IMR-90 (cell line): ENCODE measurements around the gene CELA3A. TPM values are rescaled to one million over a fixed set of nuclear protein-coding genes. Genes with fewer than 3 reads are reported as not detected.

Source experiments
- ATAC-seq: fragments of 200-7000 bp; cut with Tn5 transposase; 2 replicates; pipeline ENCODE4 v1.9.1; 2020; ENCODE audit warnings: low read depth, mild to moderate bottlenecking, moderate library complexity
- BruUV-seq: library from RNA; stranded (reverse); fragments of 400-500 nt; replicated peaks from 2 replicates; lab custom pipeline; 2021; lab: Mats Ljungman, UMichigan
- CTCF ChIA-PET: fragments of 300-600 bp; formaldehyde crosslinking; extraction: SDS; loops from one replicate; lab custom pipeline; 2021; ENCODE audit warnings: antibody characterized with exemption; lab: Yijun Ruan, JAX
- POLR2A ChIA-PET: fragments of 300-600 bp; sonication (Branson Sonifier 250); formaldehyde crosslinking; loops from one replicate; lab custom pipeline; 2022; ENCODE audit warnings: antibody characterized with exemption; ENCODE audit not compliant: unreplicated experiment; lab: Charles Lee
- DNase-seq: peaks from one replicate; pipeline ENCODE4 v3.0.0; 2013
- H2AFZ ChIP-seq: replicated peaks from 2 replicates; pipeline ENCODE3; 2013; ENCODE audit warnings: low read length, mild to moderate bottlenecking; ENCODE audit not compliant: poor library complexity
- H2AK5ac ChIP-seq: 2 replicates; pipeline ENCODE4 v1.6.1; 2013; ENCODE audit warnings: low read depth, low read length, inconsistent platforms
- H2AK9ac ChIP-seq: replicated peaks from 2 replicates; pipeline ENCODE3; 2013; ENCODE audit warnings: mild to moderate bottlenecking, low read depth, low read length, moderate library complexity; ENCODE audit not compliant: poor library complexity
- H2BK120ac ChIP-seq: 2 replicates; pipeline ENCODE4 v1.6.1; 2013; ENCODE audit warnings: low read depth, low read length, inconsistent platforms
- H2BK15ac ChIP-seq: 3 replicates; pipeline ENCODE4 v1.6.1; 2013; ENCODE audit warnings: low read depth, low read length, inconsistent platforms
- H2BK20ac ChIP-seq: 2 replicates; pipeline ENCODE4 v1.6.1; 2013; ENCODE audit warnings: low read depth, mild to moderate bottlenecking, inconsistent platforms, low read length, moderate library complexity
- H2BK5ac ChIP-seq: 2 replicates; pipeline ENCODE4 v1.6.1; 2013; ENCODE audit warnings: mild to moderate bottlenecking, low read depth, low read length, inconsistent platforms; ENCODE audit not compliant: poor library complexity, severe bottlenecking
- H3K14ac ChIP-seq: replicated peaks from 2 replicates; pipeline ENCODE4 v1.6.1; 2013; ENCODE audit warnings: low read depth, low read length, inconsistent platforms
- H3K18ac ChIP-seq: 2 replicates; pipeline ENCODE4 v1.6.1; 2013; ENCODE audit warnings: low read depth, low read length, control low read depth
- H3K23ac ChIP-seq: 2 replicates; pipeline ENCODE4 v1.6.1; 2013; ENCODE audit warnings: low read depth, low read length, inconsistent platforms
- H3K27ac ChIP-seq: 2 replicates; pipeline ENCODE4 v1.5.1; 2013; ENCODE audit warnings: mild to moderate bottlenecking, control low read depth, low read length; ENCODE audit not compliant: insufficient read depth
- H3K27me3 ChIP-seq: 2 replicates; pipeline ENCODE4 v1.6.1; 2013; ENCODE audit warnings: low read length; ENCODE audit not compliant: control insufficient read depth, insufficient read depth
- H3K36me3 ChIP-seq: 2 replicates; pipeline ENCODE4 v1.6.1; 2013; ENCODE audit warnings: low read length, mixed read lengths; ENCODE audit not compliant: control insufficient read depth, insufficient read depth
- H3K4ac ChIP-seq: 2 replicates; pipeline ENCODE4 v1.6.1; 2013; ENCODE audit warnings: low read depth, low read length, inconsistent platforms
- H3K4me1 ChIP-seq: 2 replicates; pipeline ENCODE4 v1.6.1; 2013; ENCODE audit warnings: low read length, mixed read lengths; ENCODE audit not compliant: control insufficient read depth, insufficient read depth
- H3K4me2 ChIP-seq: 2 replicates; pipeline ENCODE4 v1.6.1; 2013; ENCODE audit warnings: low read depth, mild to moderate bottlenecking, control low read depth, low read length, moderate library complexity
- H3K4me3 ChIP-seq: 2 replicates; pipeline ENCODE4 v1.5.1; 2013; ENCODE audit warnings: low read depth, mild to moderate bottlenecking, control low read depth, low read length, moderate library complexity; ENCODE audit not compliant: insufficient read depth
- H3K56ac ChIP-seq: 2 replicates; pipeline ENCODE4 v1.6.1; 2013; ENCODE audit warnings: low read length, inconsistent platforms; ENCODE audit not compliant: insufficient read depth; ENCODE audit errors: extremely low read depth
- H3K79me1 ChIP-seq, 2 experiments: 2 replicates each; pipeline ENCODE4 v1.6.1; 2013; ENCODE audit warnings: low read length in 2 of 2, inconsistent platforms in 1 of 2, low read depth in 1 of 2
- H3K9ac ChIP-seq: 2 replicates; pipeline ENCODE4 v1.6.1; 2013; ENCODE audit warnings: low read depth, low read length, control low read depth
- H3K9me1 ChIP-seq: 2 replicates; pipeline ENCODE4 v1.6.1; 2013; ENCODE audit warnings: low read length, inconsistent platforms; ENCODE audit not compliant: insufficient read depth
- H3K9me3 ChIP-seq: 2 replicates; pipeline ENCODE4 v1.6.1; 2013; ENCODE audit warnings: low read length; ENCODE audit not compliant: control insufficient read depth, insufficient read depth
- H4K20me1 ChIP-seq: 2 replicates; pipeline ENCODE4 v1.6.1; 2013; ENCODE audit warnings: low read length, inconsistent platforms; ENCODE audit not compliant: insufficient read depth
- H4K5ac ChIP-seq: 2 replicates; pipeline ENCODE4 v1.6.1; 2013; ENCODE audit warnings: mild to moderate bottlenecking, low read depth, low read length, control low read depth
- H4K8ac ChIP-seq, 2 experiments: 2 replicates each; pipeline ENCODE4 v1.6.1; 2013; ENCODE audit warnings: low read depth in 2 of 2, low read length in 2 of 2, control low read depth in 1 of 2, inconsistent platforms in 1 of 2
- H4K91ac ChIP-seq: 2 replicates; pipeline ENCODE4 v1.6.1; 2013; ENCODE audit warnings: low read depth, low read length, inconsistent platforms; ENCODE audit not compliant: insufficient read depth
- BHLHE40 ChIP-seq: fragments of 150-350 bp; IDR thresholded peaks from 2 replicates; pipeline ENCODE4 v1.6.1; 2016; ENCODE audit warnings: mild to moderate bottlenecking, low read depth, low read length
- CEBPB ChIP-seq: IDR thresholded peaks from 2 replicates; pipeline ENCODE4 v1.6.1; 2012; ENCODE audit warnings: low read depth, low read length, improper control_type of control experiment
- CHD1 ChIP-seq: IDR thresholded peaks from 2 replicates; pipeline ENCODE4 v1.6.1; 2012; ENCODE audit warnings: low read depth, low read length, improper control_type of control experiment
- ELK1 ChIP-seq: fragments of 150-350 bp; IDR thresholded peaks from 2 replicates; pipeline ENCODE4 v1.6.1; 2016; ENCODE audit warnings: low read depth, mild to moderate bottlenecking, low read length, moderate library complexity, borderline replicate concordance
- FOS ChIP-seq: fragments of 150-350 bp; IDR thresholded peaks from 2 replicates; pipeline ENCODE4 v1.6.1; 2016; ENCODE audit warnings: low read depth, low read length
- MAFK ChIP-seq: IDR thresholded peaks from 2 replicates; pipeline ENCODE4 v1.6.1; 2012; ENCODE audit warnings: low read depth, low read length, improper control_type of control experiment
- MAZ ChIP-seq: IDR thresholded peaks from 2 replicates; pipeline ENCODE4 v1.6.1; 2012; ENCODE audit warnings: low read depth, mild to moderate bottlenecking, low read length, improper control_type of control experiment, moderate library complexity, borderline replicate concordance
- MXI1 ChIP-seq: IDR thresholded peaks from 2 replicates; pipeline ENCODE4 v1.6.1; 2012; ENCODE audit warnings: low read depth, mild to moderate bottlenecking, low read length, moderate library complexity, borderline replicate concordance
- NFE2L2 ChIP-seq: fragments of 150-350 bp; IDR thresholded peaks from 2 replicates; pipeline ENCODE4 v1.6.1; 2016; ENCODE audit warnings: low read depth, mild to moderate bottlenecking, low read length
- POLR2A ChIP-seq: IDR thresholded peaks from 2 replicates; pipeline ENCODE4 v1.6.1; 2012; ENCODE audit warnings: mild to moderate bottlenecking, low read depth, low read length
- RAD21 ChIP-seq: IDR thresholded peaks from 2 replicates; pipeline ENCODE4 v1.6.1; 2012; ENCODE audit warnings: low read length, improper control_type of control experiment
- RCOR1 ChIP-seq: IDR thresholded peaks from 2 replicates; pipeline ENCODE4 v1.6.1; 2012; ENCODE audit warnings: mild to moderate bottlenecking, low read length, improper control_type of control experiment; ENCODE audit not compliant: insufficient replicate concordance
- RFX5 ChIP-seq: IDR thresholded peaks from 2 replicates; pipeline ENCODE4 v1.8.0; 2012; ENCODE audit warnings: low read depth, mild to moderate bottlenecking, low read length, moderate library complexity
- SMC3 ChIP-seq: fragments of 150-350 bp; IDR thresholded peaks from 2 replicates; pipeline ENCODE4 v1.6.1; 2016; ENCODE audit warnings: low read depth, mild to moderate bottlenecking, antibody characterized with exemption, low read length, moderate library complexity
- WGBS, 2 experiments: methylation state at CpG; one replicate each; pipeline versions ENCODE4 v1.1.5 to v1.1.7; 2013; ENCODE audit warnings: missing lambda C conversion rate in 2 of 2; ENCODE audit not compliant: insufficient read length in 1 of 2; ENCODE audit errors: extremely low coverage in 2 of 2; 5-methylcytosine and 5-hydroxymethylcytosine counted together
- dilution Hi-C: fragments of 300-500 bp; cut with HindIII; formaldehyde crosslinking; loops from one replicate; pipeline ENCODE4 v1.14.3; 2018; ENCODE audit warnings: low sequenced_read_pairs; ENCODE audit not compliant: unreplicated experiment
- in situ Hi-C: fragments of 300-500 bp; cut with MboI; formaldehyde crosslinking; loops from 3 replicates; pipeline ENCODE4 v1.14.3; 2019; ENCODE audit warnings: low sequenced_read_pairs, inconsistent platforms, mixed read lengths
- intact Hi-C: fragments of 100-400 bp; cut with micrococcal nuclease; formaldehyde crosslinking; loops from 2 replicates; pipeline ENCODE4 v1.10.0; 2022
- polyA plus RNA-seq, 3 experiments: library from polyadenylated mRNA; depleted of rRNA; stranded (reverse); fragments of >200 nt; gene quantifications; 2 replicates each; pipeline ENCODE4 v1.2.3, GENCODE V29; 2012; ENCODE audit warnings: low replicate concordance in 1 of 3
- total RNA-seq: library from RNA; depleted of rRNA; stranded (reverse); fragments of >200 nt; gene quantifications from 2 replicates; pipeline ENCODE4 v1.2.3, GENCODE V29; 2012
- TF ChIP-seq, protein P1 (sequence below): fragments of 150-350 bp; IDR thresholded peaks from 2 replicates; pipeline ENCODE4 v1.6.1; 2017; ENCODE audit warnings: mild to moderate bottlenecking, antibody characterized with exemption, low read length, low read depth
- TF ChIP-seq, protein P2 (sequence below): conservative IDR thresholded peaks from 2 replicates; pipeline ENCODE4 v1.5.1; 2012; ENCODE audit warnings: mild to moderate bottlenecking, low read depth, low read length, improper control_type of control experiment

The CELA3A gene
- total and polyA plus RNA-seq, 2 of the 4 experiments (the other 2 are of a cell fraction), result not detected

DNA sequence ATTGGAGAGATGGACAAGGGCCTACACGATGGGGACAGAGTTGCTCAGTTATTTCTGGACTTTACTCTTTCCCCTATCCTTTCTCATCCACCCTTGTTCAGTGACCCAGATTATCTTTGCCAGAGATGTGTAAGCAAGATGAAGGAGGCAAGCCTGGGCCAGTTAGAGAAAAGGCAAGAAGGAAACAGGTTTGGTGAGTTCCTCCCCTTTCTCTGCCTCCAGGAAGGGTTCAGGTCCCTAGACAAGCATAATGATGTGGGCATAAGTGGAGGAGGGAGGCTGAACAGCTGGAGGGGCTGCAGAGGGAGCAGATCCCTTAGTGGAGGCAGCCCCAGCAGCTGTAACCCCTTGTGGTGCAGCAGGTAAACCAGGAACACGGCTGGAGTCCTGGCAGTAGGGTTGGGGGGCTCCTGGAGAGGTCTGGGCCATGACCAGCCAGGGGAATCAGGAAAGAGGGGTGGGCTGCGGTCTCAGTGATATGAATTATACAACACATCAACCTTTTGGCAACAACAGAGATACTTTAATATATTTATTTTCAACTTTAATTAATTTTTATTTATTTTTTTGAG is 41.8 kb downstream of the CELA3A start:
- H2AK9ac ChIP-seq, result no peak overlapping the region
- no peaks in the 10 kb centered on the region; the same call in 1 of the 2 replicates for H3K9me3 ChIP-seq
- no TSS peak for BruUV-seq
- intact Hi-C loops (no loop called here), dilution Hi-C loops (no loop called here), in situ Hi-C loops (no loop called here)
- H4K91ac ChIP-seq, result no peak overlapping the region
- no peaks in the 10 kb centered on the region for H3K36me3 ChIP-seq
- TF ChIP-seq RCOR1 (no peak), MAZ (no peak), CEBPB (no peak), MAFK (no peak), NFE2L2 (no peak), POLR2A (no peak), CHD1 (no peak), ELK1 (no peak), BHLHE40 (no peak), MXI1 (no peak), RFX5 (no peak), RAD21 (no peak), SMC3 (no peak), FOS (no peak)
- TF ChIP-seq, protein P1, sequence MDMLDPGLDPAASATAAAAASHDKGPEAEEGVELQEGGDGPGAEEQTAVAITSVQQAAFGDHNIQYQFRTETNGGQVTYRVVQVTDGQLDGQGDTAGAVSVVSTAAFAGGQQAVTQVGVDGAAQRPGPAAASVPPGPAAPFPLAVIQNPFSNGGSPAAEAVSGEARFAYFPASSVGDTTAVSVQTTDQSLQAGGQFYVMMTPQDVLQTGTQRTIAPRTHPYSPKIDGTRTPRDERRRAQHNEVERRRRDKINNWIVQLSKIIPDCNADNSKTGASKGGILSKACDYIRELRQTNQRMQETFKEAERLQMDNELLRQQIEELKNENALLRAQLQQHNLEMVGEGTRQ, result no peak
- TF ChIP-seq, protein P2, sequence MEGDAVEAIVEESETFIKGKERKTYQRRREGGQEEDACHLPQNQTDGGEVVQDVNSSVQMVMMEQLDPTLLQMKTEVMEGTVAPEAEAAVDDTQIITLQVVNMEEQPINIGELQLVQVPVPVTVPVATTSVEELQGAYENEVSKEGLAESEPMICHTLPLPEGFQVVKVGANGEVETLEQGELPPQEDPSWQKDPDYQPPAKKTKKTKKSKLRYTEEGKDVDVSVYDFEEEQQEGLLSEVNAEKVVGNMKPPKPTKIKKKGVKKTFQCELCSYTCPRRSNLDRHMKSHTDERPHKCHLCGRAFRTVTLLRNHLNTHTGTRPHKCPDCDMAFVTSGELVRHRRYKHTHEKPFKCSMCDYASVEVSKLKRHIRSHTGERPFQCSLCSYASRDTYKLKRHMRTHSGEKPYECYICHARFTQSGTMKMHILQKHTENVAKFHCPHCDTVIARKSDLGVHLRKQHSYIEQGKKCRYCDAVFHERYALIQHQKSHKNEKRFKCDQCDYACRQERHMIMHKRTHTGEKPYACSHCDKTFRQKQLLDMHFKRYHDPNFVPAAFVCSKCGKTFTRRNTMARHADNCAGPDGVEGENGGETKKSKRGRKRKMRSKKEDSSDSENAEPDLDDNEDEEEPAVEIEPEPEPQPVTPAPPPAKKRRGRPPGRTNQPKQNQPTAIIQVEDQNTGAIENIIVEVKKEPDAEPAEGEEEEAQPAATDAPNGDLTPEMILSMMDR, result no peak
- H3K9me1 ChIP-seq, result peaks cover 8% of the 10 kb centered on the region; the same call in 1 of the 2 replicates
- no peaks in the 10 kb centered on the region for H4K20me1 ChIP-seq
- H4K8ac ChIP-seq, result no peak overlapping the region
- DNase-seq, result no peak
- H2BK20ac ChIP-seq, result no peak overlapping the region
- H3K79me1 ChIP-seq, result no peaks in the 10 kb centered on the region
- no peak overlapping the region; the same call in 1 of the 2 replicates for H3K23ac ChIP-seq
- no peak for ATAC-seq
- no peak overlapping the region for H4K5ac ChIP-seq
- no peak overlapping the region for H3K14ac ChIP-seq
- no peak overlapping the region for H3K4me2 ChIP-seq
- WGBS, 2 experiments, result no CpG with 5 or more reads among the region's 3 CpGs
- ChIA-PET POLR2A (no interaction called here), CTCF (no interaction called here)
- no peak overlapping the region for H3K4ac ChIP-seq
- no peak overlapping the region for H3K18ac ChIP-seq
- H3K27me3 ChIP-seq, result no peaks in the 10 kb centered on the region
- H2AFZ ChIP-seq, result no peak overlapping the region
- H3K4me1 ChIP-seq, result peaks cover 9% of the 10 kb centered on the region
- H2BK120ac ChIP-seq, result no peak overlapping the region
- H2AK5ac ChIP-seq, result no peak overlapping the region
- no peak overlapping the region for H3K9ac ChIP-seq
- H2BK5ac ChIP-seq, result no peak overlapping the region
- no peak overlapping the region for H3K27ac ChIP-seq
- H3K56ac ChIP-seq, result no peak overlapping the region
- no peak overlapping the region for H2BK15ac ChIP-seq
- H3K4me3 ChIP-seq, result no peak overlapping the region
